HEK293T (cell line): ENCODE data around the gene TSHR.

Source experiments
- CTCF ChIA-PET: fragments of 350-600 bp; formaldehyde crosslinking; extraction: SDS; loops from one replicate; lab custom pipeline; 2021; ENCODE audit warnings: antibody characterized with exemption, inconsistent platforms; lab: Yijun Ruan, JAX
- POLR2A ChIA-PET: fragments of 350-600 bp; formaldehyde crosslinking; extraction: SDS; loops from one replicate; lab custom pipeline; 2020; ENCODE audit warnings: antibody characterized with exemption, inconsistent platforms; lab: Yijun Ruan, JAX
- DNase-seq: peaks from one replicate; pipeline ENCODE4 v3.0.0; 2012; ENCODE audit warnings: mixed read lengths; ENCODE audit errors: extremely low spot score
- ARNT ChIP-seq: fragments of 450-650 bp; IDR thresholded peaks from 2 replicates; pipeline ENCODE4 v1.6.1; 2017; ENCODE audit warnings: mild to moderate bottlenecking
- BHLHE40 ChIP-seq: fragments of 450-650 bp; IDR thresholded peaks from 2 replicates; pipeline ENCODE4 v1.6.1; 2016; ENCODE audit warnings: mild to moderate bottlenecking, moderate library complexity, borderline replicate concordance
- CTBP1 ChIP-seq: fragments of 450-650 bp; IDR thresholded peaks from 2 replicates; pipeline ENCODE4 v1.6.1; 2016; ENCODE audit warnings: borderline replicate concordance
- ELF4 ChIP-seq: fragments of 450-650 bp; IDR thresholded peaks from 2 replicates; pipeline ENCODE4 v1.6.1; 2017; ENCODE audit warnings: antibody characterized with exemption
- FOXA1 ChIP-seq: fragments of 450-650 bp; IDR thresholded peaks from 2 replicates; pipeline ENCODE4 v1.6.1; 2016; ENCODE audit warnings: mild to moderate bottlenecking
- FOXK2 ChIP-seq: fragments of 450-650 bp; IDR thresholded peaks from 2 replicates; pipeline ENCODE4 v1.6.1; 2016; ENCODE audit warnings: mild to moderate bottlenecking
- FOXM1 ChIP-seq: fragments of 450-650 bp; IDR thresholded peaks from 2 replicates; pipeline ENCODE4 v1.6.1; 2017; ENCODE audit warnings: mild to moderate bottlenecking, borderline replicate concordance
- HDGF ChIP-seq: fragments of 450-650 bp; IDR thresholded peaks from 2 replicates; pipeline ENCODE4 v1.6.1; 2017; ENCODE audit warnings: antibody characterized with exemption, borderline replicate concordance
- L3MBTL2 ChIP-seq: fragments of 450-650 bp; conservative IDR thresholded peaks from 2 replicates; pipeline ENCODE4 v1.6.1; 2016; ENCODE audit warnings: mild to moderate bottlenecking
- LEF1 ChIP-seq: fragments of 450-650 bp; IDR thresholded peaks from 2 replicates; pipeline ENCODE4 v1.6.1; 2017; ENCODE audit warnings: mild to moderate bottlenecking, borderline replicate concordance
- NFRKB ChIP-seq: fragments of 450-650 bp; IDR thresholded peaks from 2 replicates; pipeline ENCODE4 v1.6.1; 2016; ENCODE audit warnings: mild to moderate bottlenecking, moderate library complexity
- PKNOX1 ChIP-seq: fragments of 450-650 bp; IDR thresholded peaks from 2 replicates; pipeline ENCODE4 v1.6.1; 2016
- SP1 ChIP-seq: fragments of 450-650 bp; IDR thresholded peaks from 2 replicates; pipeline ENCODE4 v1.6.1; 2017
- SUZ12 ChIP-seq: fragments of 450-650 bp; IDR thresholded peaks from 2 replicates; pipeline ENCODE4 v1.6.1; 2016; ENCODE audit warnings: mild to moderate bottlenecking
- TARDBP ChIP-seq: fragments of 450-650 bp; IDR thresholded peaks from 2 replicates; pipeline ENCODE4 v1.6.1; 2016
- ZNF384 ChIP-seq: fragments of 450-650 bp; IDR thresholded peaks from 2 replicates; pipeline ENCODE4 v1.6.1; 2016

Gene TSHR

GRCh38 chr14:81178063-81178462, 222.6 kb downstream of the TSHR start:
- DNase-seq, result no peak
- ChIA-PET CTCF (no interaction called here), POLR2A (interaction anchor here (1.2 kb wide), 1 partner anchor 43 kb away, joined by 3 read pairs; the partner anchor contains the start of gene GTF2A1)
- TF ChIP-seq NFRKB, result no peak
- TF ChIP-seq TARDBP, result no peak
- no peak for TF ChIP-seq ZNF384
- TF ChIP-seq CTBP1, result no peak
- TF ChIP-seq PKNOX1, result no peak
- no peak for TF ChIP-seq BHLHE40
- TF ChIP-seq L3MBTL2, result no peak
- no peak for TF ChIP-seq SUZ12
- TF ChIP-seq FOXA1, result no peak
- no peak for TF ChIP-seq LEF1
- TF ChIP-seq HDGF, result no peak
- no peak for TF ChIP-seq FOXK2
- no peak for TF ChIP-seq ARNT
- TF ChIP-seq FOXM1, result no peak
- no peak for TF ChIP-seq SP1
- TF ChIP-seq ELF4, result no peak

- no peak for DNase-seq
- TF ChIP-seq TARDBP, result no peak
- no peak for TF ChIP-seq ZNF384
- TF ChIP-seq HDGF, result no peak
- no peak for TF ChIP-seq NFRKB
- TF ChIP-seq FOXA1, result no peak
- TF ChIP-seq CTBP1, result no peak
- no peak for TF ChIP-seq ARNT
- no peak for TF ChIP-seq SUZ12
- no peak for TF ChIP-seq FOXM1
- no peak for TF ChIP-seq LEF1
- no peak for TF ChIP-seq ELF4
- no peak for TF ChIP-seq SP1
- no peak for TF ChIP-seq PKNOX1
- no peak for TF ChIP-seq BHLHE40
- TF ChIP-seq L3MBTL2, result no peak
- TF ChIP-seq FOXK2, result no peak
- POLR2A ChIA-PET, result interaction anchor here (0.7 kb wide), 1 partner anchor 10 kb away, joined by 3 read pairs; no protein-coding TSS in a partner anchor
- CTCF ChIA-PET, result interaction anchor here (2.0 kb wide), 1 partner anchor 9 kb away, joined by 9 read pairs; no protein-coding TSS in a partner anchor
These were observed 224.2 kb downstream of the TSHR start for GRCh38 chr14:81179631-81180030.

DNA sequence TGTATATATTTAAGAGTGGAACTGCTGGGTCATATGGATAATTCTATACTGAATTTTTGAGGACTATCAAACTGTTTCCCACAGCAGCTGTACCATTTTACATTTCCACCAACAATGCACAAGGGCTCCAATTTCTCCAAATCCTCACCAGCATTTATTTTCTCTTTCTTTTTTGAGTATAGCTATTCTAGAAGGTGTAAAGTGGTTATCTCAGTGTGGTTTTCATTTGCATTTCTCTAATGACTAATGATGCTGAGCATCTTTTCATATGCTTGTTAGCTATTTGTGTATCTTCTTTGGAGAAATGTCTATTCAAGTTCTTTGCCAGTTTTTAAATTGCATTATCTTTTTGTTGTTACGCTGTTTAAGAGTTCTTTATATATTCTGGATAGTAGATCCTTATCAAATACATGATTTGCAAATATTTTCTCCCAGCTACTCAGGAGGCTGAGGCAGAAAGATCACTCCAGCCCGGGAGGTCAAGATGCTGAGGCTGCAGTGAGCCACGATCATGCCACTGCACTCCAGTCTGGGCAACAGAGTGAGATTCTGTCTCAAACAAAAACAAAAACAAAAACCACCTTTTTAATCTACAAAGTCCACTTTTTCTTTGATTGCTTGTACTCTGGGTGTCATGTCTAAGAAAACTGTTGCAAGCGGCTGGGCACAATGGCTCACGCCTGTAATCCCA, 232.6 kb downstream of the TSHR start:
- TF ChIP-seq ZNF384 (no peak), ARNT (no peak), TARDBP (no peak), FOXM1 (no peak), NFRKB (no peak), FOXA1 (no peak), L3MBTL2 (no peak)
- POLR2A ChIA-PET, result no interaction called here
- DNase-seq, result no peak
- CTCF ChIA-PET, result interaction anchor here (0.6 kb wide), 1 partner anchor 22 kb away, joined by 3 read pairs; no protein-coding TSS in a partner anchor

DNA sequence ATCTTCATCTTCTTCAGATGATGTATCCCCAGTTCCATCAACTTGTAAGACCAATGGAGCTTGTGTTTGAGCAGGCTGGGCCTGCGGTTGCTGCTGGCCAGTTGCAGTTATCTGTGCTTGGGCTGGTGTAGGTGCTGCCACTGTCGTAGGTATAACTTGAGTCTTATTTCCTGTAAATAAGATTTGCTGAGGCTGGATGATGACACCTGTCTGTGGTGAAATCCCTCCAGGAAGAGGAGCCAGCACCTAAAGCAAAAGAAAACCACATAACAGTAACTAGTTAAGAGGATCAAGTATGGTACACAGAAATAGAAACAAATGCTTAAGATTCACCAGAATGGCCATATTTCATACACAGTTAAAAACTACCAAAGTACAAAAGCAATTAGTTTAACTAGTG, 237.2 kb downstream of the TSHR start:
- ChIA-PET CTCF (no interaction called here), POLR2A (interaction anchor here (0.9 kb wide), 1 partner anchor 29 kb away, joined by 4 read pairs; the partner anchor contains the start of gene GTF2A1)
- DNase-seq, result no peak
- TF ChIP-seq TARDBP (no peak), LEF1 (no peak), FOXK2 (no peak), FOXA1 (no peak), HDGF (no peak), PKNOX1 (no peak), ZNF384 (no peak), ELF4 (no peak), SP1 (no peak), CTBP1 (no peak), NFRKB (no peak), FOXM1 (no peak), BHLHE40 (no peak), L3MBTL2 (no peak), SUZ12 (no peak), ARNT (no peak)

- ChIA-PET CTCF (no interaction called here), POLR2A (no interaction called here)
- DNase-seq, result no peak
- no peak for TF ChIP-seq ARNT
- no peak for TF ChIP-seq BHLHE40
- no peak for TF ChIP-seq TARDBP
- no peak for TF ChIP-seq NFRKB
- TF ChIP-seq LEF1, result no peak
These were observed 238.7 kb downstream of the TSHR start for GRCh38 chr14:81193924-81194633.
